GM23338 (cell line): ENCODE results near the gene PIAS1. TPM values are rescaled to one million over a fixed set of nuclear protein-coding genes. Genes with fewer than 3 reads are reported as not detected.

ENCODE experiments used
- ATAC-seq: fragments of 200-7000 bp; cut with Tn5 transposase; 3 replicates; pipeline ENCODE4 v1.9.1; 2020
- DNase-seq: peaks from one replicate; pipeline ENCODE4 v3.0.0-alpha.2; 2015; ENCODE audit warnings: low spot score
- H2AFZ ChIP-seq: fragments of 200-600 bp; sonication (generic); 2 replicates; pipeline ENCODE4 v1.8.0; 2016; ENCODE audit warnings: antibody characterized with exemption, mild to moderate bottlenecking, moderate library complexity
- H3F3A ChIP-seq: fragments of 200-600 bp; sonication (generic); replicated peaks from 2 replicates; pipeline ENCODE4 v1.8.0; 2017; ENCODE audit warnings: antibody characterized with exemption, mixed run types, low read depth
- H3K27ac ChIP-seq: fragments of 200-600 bp; sonication (generic); 2 replicates; pipeline ENCODE4 v1.6.1; 2016; ENCODE audit warnings: low read depth
- H3K27me3 ChIP-seq: fragments of 200-600 bp; sonication (generic); 2 replicates; pipeline ENCODE4 v1.8.0; 2016; ENCODE audit warnings: mild to moderate bottlenecking, mixed run types, moderate library complexity; ENCODE audit not compliant: insufficient read depth
- H3K36me3 ChIP-seq: fragments of 200-600 bp; sonication (generic); 2 replicates; pipeline ENCODE4 v1.8.0; 2016; ENCODE audit warnings: mild to moderate bottlenecking; ENCODE audit not compliant: insufficient read depth
- H3K4me1 ChIP-seq: fragments of 200-600 bp; sonication (generic); 2 replicates; pipeline ENCODE4 v1.8.0; 2016; ENCODE audit warnings: mild to moderate bottlenecking, moderate library complexity; ENCODE audit not compliant: insufficient read depth
- H3K4me2 ChIP-seq: fragments of 200-600 bp; sonication (generic); 2 replicates; pipeline ENCODE4 v1.7.1; 2017; ENCODE audit warnings: mixed run types
- H3K4me3 ChIP-seq: fragments of 200-600 bp; sonication (generic); 2 replicates; pipeline ENCODE4 v1.6.1; 2016; ENCODE audit warnings: mixed run types
- H3K79me2 ChIP-seq: fragments of 200-600 bp; sonication (generic); replicated peaks from 2 replicates; pipeline ENCODE4 v1.8.0; 2017; ENCODE audit warnings: mild to moderate bottlenecking; ENCODE audit not compliant: insufficient read depth
- H3K9me2 ChIP-seq: fragments of 200-600 bp; sonication (generic); 2 replicates; pipeline ENCODE4 v1.8.0; 2017; ENCODE audit not compliant: insufficient read depth
- H4K20me1 ChIP-seq: fragments of 200-600 bp; sonication (generic); replicated peaks from 2 replicates; pipeline ENCODE4 v1.8.0; 2017; ENCODE audit warnings: mild to moderate bottlenecking; ENCODE audit not compliant: insufficient read depth
- H3K27ac Mint-ChIP-seq: 2 replicates; pipeline ENCODE4 v1.8.0; 2020; ENCODE audit warnings: inconsistent platforms, mild to moderate bottlenecking, moderate library complexity, mixed read lengths
- H3K27me3 Mint-ChIP-seq: 3 replicates; pipeline ENCODE4 v1.8.0; 2022; ENCODE audit warnings: low read depth, mild to moderate bottlenecking, moderate library complexity, mixed read lengths, inconsistent platforms; ENCODE audit not compliant: insufficient read depth, poor library complexity
- H3K36me3 Mint-ChIP-seq: 3 replicates; pipeline ENCODE4 v1.8.0; 2021; ENCODE audit warnings: low read depth, mild to moderate bottlenecking, inconsistent platforms, moderate library complexity, mixed read lengths
- H3K4me1 Mint-ChIP-seq: 3 replicates; pipeline ENCODE4 v1.8.0; 2020; ENCODE audit warnings: mild to moderate bottlenecking, inconsistent platforms, mixed read lengths
- H3K4me3 Mint-ChIP-seq: 3 replicates; pipeline ENCODE4 v1.8.0; 2021; ENCODE audit warnings: moderate library complexity, mild to moderate bottlenecking, inconsistent platforms, mixed read lengths
- H3K9me3 Mint-ChIP-seq: 3 replicates; pipeline ENCODE4 v1.8.0; 2020; ENCODE audit warnings: moderate library complexity, mild to moderate bottlenecking, inconsistent platforms, mixed read lengths
- CTCF ChIP-seq, 2 experiments: fragments of 200-600 bp in 1 of 2; sonication (generic) in 1 of 2; conservative IDR thresholded peaks; 2 replicates each; pipeline versions ENCODE4 v1.5.1 to v1.6.1; 2016 to 2017; ENCODE audit warnings: antibody characterized with exemption in 2 of 2, low read depth in 2 of 2, mild to moderate bottlenecking in 2 of 2, moderate library complexity in 1 of 2
- ETS1 ChIP-seq: IDR thresholded peaks from 2 replicates; pipeline ENCODE4 v1.6.1; 2016; ENCODE audit warnings: antibody characterized with exemption
- EZH2 ChIP-seq: fragments of 200-600 bp; sonication (generic); IDR thresholded peaks from one replicate; pipeline ENCODE4 v1.8.0; 2017; ENCODE audit warnings: antibody characterized with exemption, mild to moderate bottlenecking, low read depth; ENCODE audit not compliant: unreplicated experiment
- EZH2phosphoT487 ChIP-seq: fragments of 200-600 bp; sonication (generic); IDR thresholded peaks from one replicate; pipeline ENCODE4 v1.8.1; 2018; ENCODE audit warnings: antibody characterized with exemption; ENCODE audit not compliant: unreplicated experiment
- JUNB ChIP-seq: IDR thresholded peaks from one replicate; pipeline ENCODE4 v1.6.1; 2016; ENCODE audit warnings: antibody characterized with exemption; ENCODE audit not compliant: unreplicated experiment
- NANOG ChIP-seq: IDR thresholded peaks from 2 replicates; pipeline ENCODE4 v1.6.1; 2016; ENCODE audit warnings: antibody characterized with exemption, borderline replicate concordance
- POLR2AphosphoS5 ChIP-seq: IDR thresholded peaks from 2 replicates; pipeline ENCODE4 v1.6.1; 2016; ENCODE audit warnings: antibody characterized with exemption, low read depth
- REST ChIP-seq: IDR thresholded peaks from one replicate; pipeline ENCODE4 v1.6.1; 2018; ENCODE audit warnings: antibody characterized with exemption; ENCODE audit not compliant: unreplicated experiment
- STAT1 ChIP-seq: IDR thresholded peaks from one replicate; pipeline ENCODE4 v1.6.1; 2016; ENCODE audit warnings: antibody characterized with exemption; ENCODE audit not compliant: unreplicated experiment
- ZNF114 ChIP-seq: fragments of 250-450 bp; sonication (Bioruptor Pico); IDR thresholded peaks from 2 replicates; pipeline ENCODE4 v1.5.0; 2020; ENCODE audit warnings: mild to moderate bottlenecking, moderate library complexity
- ZNF331 ChIP-seq: fragments of 250-450 bp; sonication (Bioruptor Pico); IDR thresholded peaks from 2 replicates; pipeline ENCODE4 v1.5.0; 2020; ENCODE audit warnings: low read depth, mild to moderate bottlenecking, moderate library complexity
- polyA plus RNA-seq: library from polyadenylated mRNA; unstranded; fragments of >200 nt; fragmentation: Nextera tagmentation; extraction: Ambion mirVana; gene quantifications from 2 replicates; pipeline ENCODE4 v1.2.1, GENCODE V29; 2016
- total RNA-seq: library from RNA; depleted of rRNA; stranded (reverse); fragments of >200 nt; shearing (Covaris generic); gene quantifications from 2 replicates; pipeline ENCODE4 v1.2.3, GENCODE V29; 2014

Gene PIAS1
- total and polyA plus RNA-seq, 2 experiments from 2014 or later = 30.7 to 32.1 TPM

- H3K79me2 ChIP-seq = peaks cover 26% of the 10 kb centered on the region
- H3F3A ChIP-seq = peaks cover 15% of the 10 kb centered on the region
- TF ChIP-seq ZNF114 = no peak
- TF ChIP-seq JUNB = no peak
- no peak for TF ChIP-seq STAT1
- TF ChIP-seq NANOG = no peak
- no peak for TF ChIP-seq EZH2phosphoT487
- no peak for TF ChIP-seq ZNF331 (CRISPR knock-in tag)
- TF ChIP-seq POLR2AphosphoS5 = no peak
- no peak for TF ChIP-seq ETS1
- TF ChIP-seq CTCF (conservative IDR thresholded peaks at IDR 0.05; ENCODE audit: low read depth in 2 of 2) = no peak
- no peak for TF ChIP-seq EZH2
- no peak for DNase-seq
- H4K20me1 ChIP-seq = peaks cover 18% of the 10 kb centered on the region
- H3K4me2 ChIP-seq = no peak overlapping the region
- no peak overlapping the region for H2AFZ ChIP-seq
- H3K4me1 ChIP-seq = peaks cover 29% of the 10 kb centered on the region
- Mint-ChIP-seq H3K27me3 (peaks cover 24% of the 10 kb centered on the region), H3K36me3 (peaks cover 12% of the 10 kb centered on the region), H3K9me3 (no peaks in the 10 kb centered on the region), H3K4me3 (no peak overlapping the region), H3K27ac (no peak overlapping the region), H3K4me1 (peaks cover 57% of the 10 kb centered on the region)
- H3K27ac ChIP-seq = no peak overlapping the region
- H3K27me3 ChIP-seq = no peaks in the 10 kb centered on the region
- H3K9me2 ChIP-seq = no peaks in the 10 kb centered on the region
- ATAC-seq = no peak
- H3K4me3 ChIP-seq = no peak overlapping the region
- no peaks in the 10 kb centered on the region for H3K36me3 ChIP-seq
Measured at GRCh38 chr15:68208636-68209240, 154.6 kb downstream of the PIAS1 start.

- peaks cover 17% of the 10 kb centered on the region; the same call in 1 of the 2 replicates for H4K20me1 ChIP-seq
- H3K27me3 Mint-ChIP-seq = peaks cover 27% of the 10 kb centered on the region
- peaks cover 26% of the 10 kb centered on the region for H3K79me2 ChIP-seq
- ATAC-seq (no peak), DNase-seq (no peak)
- no peak overlapping the region for H3K27ac Mint-ChIP-seq
- H3K4me2 ChIP-seq = no peak overlapping the region
- peaks cover 57% of the 10 kb centered on the region for H3K4me1 Mint-ChIP-seq
- H2AFZ ChIP-seq = no peak overlapping the region
- H3K9me3 Mint-ChIP-seq = no peaks in the 10 kb centered on the region
- H3F3A ChIP-seq = peaks cover 15% of the 10 kb centered on the region
- peaks cover 12% of the 10 kb centered on the region for H3K36me3 Mint-ChIP-seq
- H3K27ac ChIP-seq = no peak overlapping the region
- no peak overlapping the region for H3K4me3 Mint-ChIP-seq
- H3K36me3 ChIP-seq = no peaks in the 10 kb centered on the region
- no peak overlapping the region for H3K4me3 ChIP-seq
- H3K27me3 ChIP-seq = no peaks in the 10 kb centered on the region
- H3K4me1 ChIP-seq = peaks cover 29% of the 10 kb centered on the region
- no peaks in the 10 kb centered on the region for H3K9me2 ChIP-seq
- no peak for TF ChIP-seq REST
Measured at GRCh38 chr15:68209272-68209671, 155.2 kb downstream of the PIAS1 start.
